Measurements from ENCODE around the gene KRTAP10-2.

KRTAP10-2 gene

GRCh38 chr21:44540741-44541288, 10.5 kb downstream of the KRTAP10-2 start:
- DNase-seq (ENCODE audit: low spot score): no peak
- FAIRE-seq: no peak

- FAIRE-seq: no peak
- DNase-seq (ENCODE audit: low spot score): no peak
These were observed 11.2 kb downstream of the KRTAP10-2 start, which contains the start of gene KRTAP10-1 for GRCh38 chr21:44539991-44540666. TSS of gene KRTAP10-1 (minus strand) at chr21:44540195. CDS start at chr21:44540150, 45 bp downstream.

GRCh38 chr21:44539046-44539445, 12.3 kb downstream of the KRTAP10-2 start:
- no peak for FAIRE-seq
- no peak for DNase-seq (ENCODE audit: low spot score)

- FAIRE-seq (no peak), DNase-seq (ENCODE audit: low spot score) (no peak)
These were observed 13.1 kb downstream of the KRTAP10-2 start for GRCh38 chr21:44537930-44538911.

GRCh38 chr21:44535963-44536362, 15.3 kb downstream of the KRTAP10-2 start:
- DNase-seq (ENCODE audit: low spot score) (no peak), FAIRE-seq (no peak)

GRCh38 chr21:44534688-44535087, 16.6 kb downstream of the KRTAP10-2 start:
- FAIRE-seq: no peak

GRCh38 chr21:44533891-44534627, 17.2 kb downstream of the KRTAP10-2 start:
- FAIRE-seq (no peak), DNase-seq (ENCODE audit: low spot score) (no peak)

More at GRCh38 chr21:44534688-44535087, 16.6 kb downstream of the KRTAP10-2 start:
- no peak for DNase-seq (ENCODE audit: low spot score)

- DNase-seq (ENCODE audit: low spot score): no peak
- FAIRE-seq: no peak
These were observed 18.0 kb downstream of the KRTAP10-2 start for GRCh38 chr21:44533121-44533890.

GRCh38 chr21:44532712-44533111, 18.6 kb downstream of the KRTAP10-2 start:
- DNase-seq (ENCODE audit: low spot score) (no peak), FAIRE-seq (no peak)

GRCh38 chr21:44531606-44532564, 19.4 kb downstream of the KRTAP10-2 start:
- no peak for FAIRE-seq
- no peak for DNase-seq (ENCODE audit: low spot score)

- DNase-seq (ENCODE audit: low spot score) (no peak), FAIRE-seq (no peak)
These were observed 20.3 kb downstream of the KRTAP10-2 start for GRCh38 chr21:44530903-44531605.

GRCh38 chr21:44530221-44530902, 20.9 kb downstream of the KRTAP10-2 start:
- DNase-seq (ENCODE audit: low spot score) (no peak), FAIRE-seq (no peak)

GRCh38 chr21:44529503-44530125, 21.7 kb downstream of the KRTAP10-2 start:
- FAIRE-seq (no peak), DNase-seq (ENCODE audit: low spot score) (no peak)

GRCh38 chr21:44529011-44529421, 22.3 kb downstream of the KRTAP10-2 start:
- DNase-seq (ENCODE audit: low spot score) (no peak), FAIRE-seq (no peak)

GRCh38 chr21:44528634-44528995, 22.7 kb downstream of the KRTAP10-2 start:
- FAIRE-seq (no peak), DNase-seq (ENCODE audit: low spot score) (no peak)

- no peak for FAIRE-seq
- no peak for DNase-seq (ENCODE audit: low spot score)
These were observed 23.2 kb downstream of the KRTAP10-2 start for GRCh38 chr21:44527983-44528633.

Measured in RCC 7860 (cell line).